HL-60/S4 treated with retinoic acid at 250 ng/mL for 4 days and 3 days (cell line): ENCODE measurements around the gene ZNF302.
"Not testable (repeated sequence)": the region's sequence is repeated elsewhere in the genome, so short reads cannot be mapped to it uniquely, and the experiment has no call there.

Experiments used
- in situ Hi-C: fragments of 300-500 bp; cut with MboI; formaldehyde crosslinking; loops from 2 replicates; pipeline ENCODE4 v1.7.0; 2022; ENCODE audit warnings: low sequenced_read_pairs

ZNF302 gene

DNA sequence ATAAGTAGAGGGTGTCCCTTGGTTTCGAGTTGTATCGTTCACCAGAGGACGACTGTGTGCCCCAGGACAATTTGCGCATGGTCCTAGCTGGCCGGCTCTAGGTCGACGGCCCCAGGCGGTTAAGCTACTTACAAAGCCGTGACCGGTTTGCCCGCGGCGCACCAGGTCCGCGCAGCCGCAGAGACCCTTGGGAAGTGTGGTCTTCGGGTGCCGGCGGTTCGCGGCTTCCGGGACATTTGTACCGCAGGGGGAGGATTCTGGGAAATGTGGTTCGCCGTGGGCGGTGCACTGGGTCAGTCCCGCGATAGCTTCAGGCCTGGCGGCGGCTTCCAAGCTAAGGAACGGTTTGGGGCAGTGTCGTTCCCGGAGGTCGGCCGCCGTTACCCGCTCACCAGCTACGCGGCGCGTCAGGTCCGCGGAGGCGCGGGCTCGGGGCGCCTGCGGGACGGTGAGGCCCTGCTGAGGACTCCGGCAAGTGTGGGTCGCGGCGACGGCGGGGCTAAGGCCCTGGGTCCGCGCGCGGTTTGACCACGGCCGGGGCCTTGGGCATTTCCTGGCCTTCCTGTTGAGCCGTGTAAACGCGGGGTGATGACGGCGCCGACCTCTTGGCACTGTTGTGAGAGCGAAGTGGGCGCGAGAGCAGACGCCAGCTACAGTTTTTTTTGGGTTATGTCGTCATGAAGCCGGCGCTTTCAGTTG lies at the start of gene ZNF302:
ZNF302 (plus strand) TSS at position 293 of the 699 bp plus-strand sequence. CDS start 1,127 bp downstream, outside the sequence.
- in situ Hi-C loops = no loop called here

DNA sequence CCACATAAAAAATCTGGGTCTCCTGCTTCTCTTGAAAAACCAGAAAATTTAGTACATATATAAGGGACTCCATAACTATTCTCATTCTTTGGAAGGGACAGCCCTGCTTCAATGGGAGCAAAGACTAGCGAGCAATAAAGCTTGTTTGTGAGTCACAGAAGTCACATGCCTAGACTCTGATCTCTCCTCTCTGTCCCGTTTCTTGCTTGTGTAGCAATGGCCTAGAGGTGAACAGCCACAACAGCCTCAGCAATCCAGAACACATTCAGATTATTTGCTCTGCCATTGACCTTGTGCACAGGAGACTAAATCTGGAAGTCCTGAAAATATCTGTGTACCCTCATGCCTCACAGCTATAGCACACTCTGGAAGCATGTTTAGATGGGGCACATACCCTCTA lies 43.7 kb upstream of the ZNF302 start:
- in situ Hi-C loops = no loop called here

GRCh38 chr19:34639491-34640085 lies 37.9 kb upstream of the ZNF302 start:
- in situ Hi-C loops = no loop called here

- in situ Hi-C loops = no loop called here
Measured at GRCh38 chr19:34642241-34642640, 35.2 kb upstream of the ZNF302 start.

DNA sequence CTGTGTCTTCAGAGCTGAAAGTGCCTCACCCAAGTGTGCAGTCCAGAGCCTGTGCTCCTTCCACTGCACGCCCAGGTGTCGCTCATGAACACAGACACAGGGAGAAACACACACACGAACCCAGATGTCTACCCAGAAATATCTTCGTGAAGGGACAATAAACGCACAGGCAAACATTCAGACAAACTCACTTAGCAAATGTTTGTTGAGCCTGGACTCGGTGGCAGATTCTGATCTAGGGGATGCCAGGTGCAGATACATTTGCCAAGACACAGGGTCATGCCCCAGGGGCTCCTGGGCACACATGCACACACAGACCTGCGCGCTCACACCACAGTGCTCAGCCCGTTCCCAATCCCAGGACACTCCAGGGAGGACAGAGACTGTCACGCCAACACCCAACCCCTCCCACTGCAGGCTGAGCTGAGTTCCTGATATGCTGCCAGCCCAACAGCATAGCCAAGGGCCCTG lies 32.5 kb upstream of the ZNF302 start:
- in situ Hi-C loops = no loop called here

DNA sequence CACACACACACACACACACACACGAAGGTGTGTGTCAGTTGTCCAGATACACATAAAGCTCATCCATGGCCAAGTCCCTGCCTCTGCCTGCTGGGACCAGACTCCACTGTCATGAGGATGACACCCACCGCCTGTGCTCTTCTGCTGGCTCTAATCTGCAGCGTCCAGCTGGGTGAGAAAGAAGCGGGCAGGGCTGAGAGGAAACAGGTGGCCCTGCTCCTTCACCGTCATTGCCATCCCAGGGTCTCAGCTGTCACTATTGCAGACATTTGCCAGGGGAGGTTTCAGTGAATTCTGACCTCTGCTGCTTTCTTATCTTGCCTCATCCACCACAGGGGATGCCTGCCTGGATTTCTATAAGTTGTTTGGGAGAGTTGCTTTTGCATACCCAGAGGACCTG lies 31.9 kb upstream of the ZNF302 start:
- in situ Hi-C loops = no loop called here

GRCh38 chr19:34649886-34650543 lies 27.5 kb upstream of the ZNF302 start:
- in situ Hi-C loops = no loop called here

- in situ Hi-C loops = no loop called here
Measured at GRCh38 chr19:34651747-34652146, 25.7 kb upstream of the ZNF302 start.

- in situ Hi-C loops = no loop called here
Measured at GRCh38 chr19:34654796-34655195, 22.7 kb upstream of the ZNF302 start.

- in situ Hi-C loops = no loop called here
Measured at GRCh38 chr19:34655651-34656050, 21.8 kb upstream of the ZNF302 start.

DNA sequence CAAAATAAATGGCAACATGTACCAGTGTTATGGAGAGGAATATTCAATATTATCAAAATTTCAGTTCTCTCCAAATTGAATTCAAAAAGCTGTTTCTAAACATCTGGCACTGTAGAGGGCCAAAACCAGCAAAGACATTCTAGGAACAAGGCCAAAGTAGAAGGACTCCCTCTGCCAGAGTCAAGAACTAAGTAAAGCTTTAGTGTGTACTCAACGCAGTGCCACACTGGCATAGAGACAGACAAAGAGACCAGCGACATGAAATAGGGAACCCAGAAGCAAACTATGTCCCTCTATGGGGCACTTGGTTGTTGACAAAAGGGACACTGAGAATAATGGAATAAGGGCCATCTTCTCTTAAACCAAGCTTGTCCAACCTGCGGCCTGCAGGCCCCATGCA lies 16.1 kb upstream of the ZNF302 start:
- in situ Hi-C loops = no loop called here

- in situ Hi-C loops = no loop called here
Measured at GRCh38 chr19:34662919-34663318, 14.6 kb upstream of the ZNF302 start.

- in situ Hi-C loops = no loop called here
Measured at GRCh38 chr19:34664168-34664567, 13.3 kb upstream of the ZNF302 start.

GRCh38 chr19:34664870-34665269 lies 12.6 kb upstream of the ZNF302 start:
- in situ Hi-C loops = no loop called here

- in situ Hi-C loops = not testable (repeated sequence)
Measured at GRCh38 chr19:34665275-34665674, 12.2 kb upstream of the ZNF302 start.

DNA sequence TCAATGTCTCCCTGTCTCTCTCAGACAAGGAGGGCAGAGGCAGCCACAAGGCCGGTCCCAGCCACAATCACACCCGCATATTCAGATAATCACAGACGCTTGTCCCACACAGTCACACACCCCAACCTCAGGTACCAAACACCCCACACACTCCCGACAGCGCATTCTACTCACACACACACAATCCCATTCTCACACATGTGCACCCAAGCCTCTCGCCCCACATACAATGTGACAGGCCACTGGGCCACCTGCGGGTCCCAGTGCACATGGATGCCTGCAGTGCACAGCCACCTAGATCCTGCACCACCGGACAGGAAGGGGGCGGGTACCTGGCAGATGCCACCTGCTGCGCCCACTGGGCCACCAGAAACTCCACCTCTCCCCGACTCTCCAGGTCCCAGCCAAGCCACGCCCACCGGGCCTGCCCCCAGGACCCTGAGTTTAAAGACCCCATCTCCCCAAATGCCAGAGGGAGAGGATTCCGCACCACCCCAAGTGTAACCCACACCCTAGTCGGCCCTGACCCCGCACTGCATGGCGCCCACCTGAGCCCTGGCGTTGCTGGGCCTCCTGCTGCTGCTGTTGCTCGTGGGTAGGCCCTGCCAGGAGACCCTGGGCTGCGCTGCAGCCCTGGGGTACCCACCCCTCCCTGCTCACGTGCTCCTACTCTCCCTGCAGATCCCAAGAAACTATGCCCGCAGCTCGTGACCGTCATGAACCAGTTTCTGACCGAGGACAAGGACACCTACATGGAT lies 11.1 kb upstream of the ZNF302 start:
- in situ Hi-C loops = no loop called here

DNA sequence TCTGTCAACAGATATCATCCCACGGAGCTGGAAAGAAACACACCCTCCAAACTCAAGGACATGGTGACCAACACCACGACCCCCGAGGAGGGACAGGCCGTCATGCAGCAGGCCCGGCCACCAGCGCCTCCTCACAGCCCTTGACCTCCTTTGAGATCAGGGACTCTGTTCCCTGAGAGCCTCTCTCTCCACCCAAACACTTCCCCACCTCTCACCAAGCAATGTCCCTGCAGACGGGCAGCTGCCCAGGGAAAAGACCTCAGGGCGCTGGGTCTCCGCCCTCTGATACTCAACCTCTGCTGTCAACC lies 10.6 kb upstream of the ZNF302 start:
- in situ Hi-C loops = no loop called here

GRCh38 chr19:34667349-34668076 lies 10.0 kb upstream of the ZNF302 start:
- in situ Hi-C loops = no loop called here

DNA sequence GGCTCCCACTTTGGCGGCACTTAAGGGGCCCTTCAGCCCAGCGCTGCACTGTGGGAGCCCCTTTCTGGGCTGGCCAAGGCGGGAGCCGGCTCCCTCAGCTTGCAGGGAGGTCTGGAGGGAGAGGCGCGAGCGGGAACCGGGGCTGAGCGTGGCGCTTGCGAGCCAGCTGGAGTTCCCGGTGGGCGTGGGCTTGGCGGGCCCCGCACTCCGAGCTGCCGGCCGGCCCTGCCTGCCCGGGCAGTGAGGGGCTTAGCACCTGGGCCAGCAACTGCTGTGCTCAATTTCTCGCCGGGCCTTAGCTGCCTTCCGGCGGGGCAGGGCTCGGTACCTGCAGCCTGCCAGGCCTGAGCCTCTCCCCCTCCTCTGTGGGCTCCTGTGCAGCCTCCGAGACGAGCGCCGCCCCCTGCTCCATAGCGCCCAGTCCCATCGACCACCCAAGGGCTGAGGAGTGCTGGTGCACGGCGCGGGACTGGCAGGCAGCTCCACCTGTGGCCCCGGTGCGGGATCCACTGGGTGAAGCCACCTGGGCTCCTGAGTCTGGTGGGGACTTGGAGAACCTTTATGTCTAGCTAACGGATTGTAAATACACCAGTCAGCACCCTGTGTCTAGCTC lies 9.3 kb upstream of the ZNF302 start:
- in situ Hi-C loops = not testable (repeated sequence)

DNA sequence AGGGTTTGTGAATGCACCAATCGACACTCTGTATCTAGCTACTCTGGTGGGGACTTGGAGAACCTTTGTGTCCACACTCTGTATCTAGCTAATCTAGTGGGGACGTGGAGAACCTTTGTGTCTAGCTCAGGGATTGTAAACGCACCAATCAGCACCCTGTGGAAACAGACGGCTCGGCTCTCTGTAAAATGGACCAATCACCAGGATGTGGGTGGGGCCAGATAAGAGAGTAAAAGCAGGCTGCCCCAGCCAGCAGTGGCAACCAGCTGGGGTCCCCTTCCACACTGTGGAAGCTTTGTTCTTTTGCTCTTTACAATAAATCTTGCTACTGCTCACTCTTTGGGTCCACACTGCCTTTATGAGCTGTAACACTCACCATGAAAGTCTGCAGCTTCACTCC lies 8.8 kb upstream of the ZNF302 start:
- in situ Hi-C loops = not testable (repeated sequence)
